PC-9 (cell line): ENCODE results near the gene COMT. TPM values are rescaled to one million over a fixed set of nuclear protein-coding genes. Genes with fewer than 3 reads are reported as not detected.

Source experiments
- BruUV-seq: library from RNA; stranded (reverse); fragments of 400-500 nt; replicated peaks from 2 replicates; lab custom pipeline; 2021; lab: Mats Ljungman, UMichigan
- CTCF ChIA-PET: fragments of 300-600 bp; sonication (Branson Sonifier 250); formaldehyde crosslinking; loops from one replicate; lab custom pipeline; 2022; ENCODE audit warnings: antibody characterized with exemption; lab: Charles Lee
- POLR2A ChIA-PET: fragments of 300-600 bp; sonication (Branson Sonifier 250); formaldehyde crosslinking; loops from one replicate; lab custom pipeline; 2022; ENCODE audit warnings: antibody characterized with exemption; ENCODE audit not compliant: unreplicated experiment; lab: Charles Lee
- DNase-seq, 2 experiments: peaks; one replicate each; pipeline versions ENCODE4 v3.0.0 to v3.0.0-alpha.2; 2015 to 2022; ENCODE audit warnings: mixed read lengths in 1 of 2
- H2AFZ ChIP-seq: fragments of 200-600 bp; sonication (generic); 2 replicates; pipeline ENCODE4 v1.8.1; 2017; ENCODE audit warnings: antibody characterized with exemption
- H3F3A ChIP-seq: fragments of 200-600 bp; sonication (generic); 2 replicates; pipeline ENCODE4 v1.8.1; 2017; ENCODE audit warnings: antibody characterized with exemption, mild to moderate bottlenecking, low read depth; ENCODE audit not compliant: insufficient read depth
- H3K27ac ChIP-seq: fragments of 200-600 bp; sonication (generic); 2 replicates; pipeline ENCODE4 v1.6.1; 2016; ENCODE audit warnings: mixed run types
- H3K27me3 ChIP-seq: fragments of 200-600 bp; sonication (generic); 2 replicates; pipeline ENCODE4 v1.6.1; 2016; ENCODE audit warnings: low read depth, mixed run types; ENCODE audit not compliant: insufficient read depth
- H3K36me3 ChIP-seq: fragments of 200-600 bp; sonication (generic); 2 replicates; pipeline ENCODE4 v1.6.1; 2016; ENCODE audit warnings: low read depth, mixed run types
- H3K4me1 ChIP-seq: fragments of 200-600 bp; sonication (generic); replicated peaks from 2 replicates; pipeline ENCODE4 v1.6.1; 2016; ENCODE audit warnings: mixed run types; ENCODE audit not compliant: insufficient read depth
- H3K4me2 ChIP-seq: fragments of 200-600 bp; sonication (generic); 2 replicates; pipeline ENCODE4 v1.6.1; 2017; ENCODE audit warnings: mixed run types
- H3K4me3 ChIP-seq: fragments of 200-600 bp; sonication (generic); 2 replicates; pipeline ENCODE4 v1.6.1; 2016; ENCODE audit warnings: mixed run types
- H3K79me2 ChIP-seq: fragments of 200-600 bp; sonication (generic); 2 replicates; pipeline ENCODE4 v1.6.1; 2017; ENCODE audit warnings: low read depth, mixed run types
- H3K9me2 ChIP-seq: fragments of 200-600 bp; sonication (generic); 2 replicates; pipeline ENCODE4 v1.8.1; 2017; ENCODE audit warnings: mild to moderate bottlenecking; ENCODE audit not compliant: insufficient read depth
- H3K9me3 ChIP-seq: fragments of 200-600 bp; sonication (generic); 2 replicates; pipeline ENCODE4 v1.8.1; 2016; ENCODE audit warnings: low read depth; ENCODE audit not compliant: insufficient read depth
- H4K20me1 ChIP-seq: fragments of 200-600 bp; sonication (generic); 2 replicates; pipeline ENCODE4 v1.8.1; 2017; ENCODE audit not compliant: insufficient read depth
- EZH2 ChIP-seq: fragments of 200-600 bp; sonication (generic); IDR thresholded peaks from 2 replicates; pipeline ENCODE4 v1.8.0; 2017; ENCODE audit warnings: antibody characterized with exemption, low read depth
- intact Hi-C: fragments of 100-400 bp; cut with micrococcal nuclease; formaldehyde crosslinking; loops from one replicate; pipeline ENCODE4 v1.10.0; 2022; ENCODE audit not compliant: unreplicated experiment
- total RNA-seq: library from RNA; stranded (reverse); gene quantifications from 2 replicates; pipeline ENCODE4 v1.2.3, GENCODE V29; 2021
- TF ChIP-seq, protein P1 (sequence below): fragments of 200-600 bp; sonication (generic); conservative IDR thresholded peaks from 2 replicates; pipeline ENCODE4 v1.6.1; 2017; ENCODE audit warnings: mixed run types, antibody characterized with exemption, mild to moderate bottlenecking, moderate library complexity

The COMT gene
- total RNA-seq, 1 experiment from 2014 or later: 99.9 TPM

DNA sequence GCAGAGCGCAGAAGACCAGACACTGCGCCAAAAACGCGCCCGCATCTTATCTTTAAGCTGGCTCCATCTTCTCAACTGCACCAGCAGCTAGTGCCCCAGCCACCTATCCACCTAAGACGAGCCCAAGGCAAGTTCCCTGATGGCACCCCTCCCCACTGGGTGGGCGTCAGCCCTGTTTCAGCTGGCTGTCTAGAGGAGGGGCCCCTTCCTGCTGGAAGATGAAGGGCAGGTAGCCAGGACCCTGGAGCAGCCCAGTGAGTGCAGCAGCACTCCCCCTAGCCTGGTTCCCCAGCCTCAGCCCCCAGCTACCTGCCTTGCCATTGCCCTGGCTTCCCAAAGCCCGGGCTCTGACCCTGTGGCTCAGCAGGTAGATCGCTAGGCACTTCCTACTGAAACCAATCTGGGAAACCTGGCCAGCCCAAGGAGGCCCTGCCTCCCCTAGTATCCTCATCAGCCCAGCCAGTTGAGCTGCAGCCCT lies 46.8 kb downstream of the COMT start:
- no peak for DNase-seq
- Histone ChIP-seq H3K79me2 (no peaks in the 10 kb centered on the region), H3K4me1 (peaks cover 20% of the 10 kb centered on the region), H3K27ac (no peak overlapping the region), H3K9me2 (no peaks in the 10 kb centered on the region), H3K4me2 (no peak overlapping the region), H3F3A (no peaks in the 10 kb centered on the region), H2AFZ (no peak overlapping the region), H4K20me1 (no peaks in the 10 kb centered on the region; the same call in 1 of the 2 replicates), H3K9me3 (no peaks in the 10 kb centered on the region), H3K36me3 (no peaks in the 10 kb centered on the region), H3K4me3 (no peak overlapping the region), H3K27me3 (no peaks in the 10 kb centered on the region)
- ChIA-PET CTCF (no interaction called here), POLR2A (no interaction called here)
- intact Hi-C loops: loop anchor here (5.0 kb wide), 1 partner anchor 34 kb away; the partner anchor contains the start of gene TANGO2
- TF ChIP-seq, protein P1, sequence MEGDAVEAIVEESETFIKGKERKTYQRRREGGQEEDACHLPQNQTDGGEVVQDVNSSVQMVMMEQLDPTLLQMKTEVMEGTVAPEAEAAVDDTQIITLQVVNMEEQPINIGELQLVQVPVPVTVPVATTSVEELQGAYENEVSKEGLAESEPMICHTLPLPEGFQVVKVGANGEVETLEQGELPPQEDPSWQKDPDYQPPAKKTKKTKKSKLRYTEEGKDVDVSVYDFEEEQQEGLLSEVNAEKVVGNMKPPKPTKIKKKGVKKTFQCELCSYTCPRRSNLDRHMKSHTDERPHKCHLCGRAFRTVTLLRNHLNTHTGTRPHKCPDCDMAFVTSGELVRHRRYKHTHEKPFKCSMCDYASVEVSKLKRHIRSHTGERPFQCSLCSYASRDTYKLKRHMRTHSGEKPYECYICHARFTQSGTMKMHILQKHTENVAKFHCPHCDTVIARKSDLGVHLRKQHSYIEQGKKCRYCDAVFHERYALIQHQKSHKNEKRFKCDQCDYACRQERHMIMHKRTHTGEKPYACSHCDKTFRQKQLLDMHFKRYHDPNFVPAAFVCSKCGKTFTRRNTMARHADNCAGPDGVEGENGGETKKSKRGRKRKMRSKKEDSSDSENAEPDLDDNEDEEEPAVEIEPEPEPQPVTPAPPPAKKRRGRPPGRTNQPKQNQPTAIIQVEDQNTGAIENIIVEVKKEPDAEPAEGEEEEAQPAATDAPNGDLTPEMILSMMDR: no peak
- no peak for TF ChIP-seq EZH2
- no TSS peak for BruUV-seq

DNA sequence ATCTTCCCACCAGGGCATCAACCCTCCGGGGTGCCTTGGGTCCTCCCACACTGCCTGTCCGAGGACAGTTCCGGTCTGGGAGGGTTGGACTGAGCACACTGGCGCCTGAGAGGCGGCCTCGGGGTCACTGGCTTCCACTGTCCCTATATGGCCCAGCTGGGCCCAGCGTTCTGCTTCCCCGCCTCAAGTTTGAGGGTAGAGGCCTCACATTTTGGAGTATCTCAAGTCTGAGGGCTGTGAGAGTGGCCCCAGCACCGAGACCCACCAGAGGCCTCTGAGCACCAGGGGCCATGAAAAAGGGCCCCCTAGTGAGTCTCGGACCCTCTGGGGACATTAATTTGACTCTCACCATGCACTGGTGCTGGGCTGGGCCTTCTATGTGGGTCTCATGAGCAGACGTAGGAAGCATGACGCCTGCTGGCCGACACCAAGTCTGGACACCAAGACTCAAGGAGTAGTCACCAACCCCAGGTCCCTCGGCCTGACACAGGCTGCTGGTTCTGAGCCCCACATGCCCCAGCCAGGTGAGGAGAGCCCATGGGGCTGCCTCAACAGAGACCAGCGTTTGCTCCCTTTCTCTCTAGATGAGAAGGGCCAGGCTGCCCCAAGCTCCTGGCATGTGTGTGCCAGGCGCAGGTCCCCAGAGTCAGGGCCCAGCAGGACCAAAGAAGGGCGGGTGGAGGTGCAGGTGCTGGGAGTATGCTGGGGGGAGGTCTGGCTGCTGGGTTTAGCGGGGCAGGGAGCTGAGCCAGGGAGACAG lies 47.6 kb downstream of the COMT start:
- Histone ChIP-seq H3K4me3 (no peak overlapping the region), H3K27ac (no peak overlapping the region), H2AFZ (no peak overlapping the region), H4K20me1 (no peaks in the 10 kb centered on the region), H3K36me3 (no peaks in the 10 kb centered on the region), H3K9me2 (no peaks in the 10 kb centered on the region), H3F3A (no peaks in the 10 kb centered on the region), H3K9me3 (no peaks in the 10 kb centered on the region), H3K79me2 (no peaks in the 10 kb centered on the region), H3K27me3 (no peaks in the 10 kb centered on the region), H3K4me1 (peaks cover 15% of the 10 kb centered on the region), H3K4me2 (no peak overlapping the region)
- ChIA-PET CTCF (no interaction called here), POLR2A (no interaction called here)
- BruUV-seq: no TSS peak
- TF ChIP-seq, protein P1: no peak
- TF ChIP-seq EZH2: no peak
- intact Hi-C loops: loop anchor here (5.0 kb wide), 1 partner anchor 33 kb away; the partner anchor contains the start of gene TANGO2
- DNase-seq: no peak

DNA sequence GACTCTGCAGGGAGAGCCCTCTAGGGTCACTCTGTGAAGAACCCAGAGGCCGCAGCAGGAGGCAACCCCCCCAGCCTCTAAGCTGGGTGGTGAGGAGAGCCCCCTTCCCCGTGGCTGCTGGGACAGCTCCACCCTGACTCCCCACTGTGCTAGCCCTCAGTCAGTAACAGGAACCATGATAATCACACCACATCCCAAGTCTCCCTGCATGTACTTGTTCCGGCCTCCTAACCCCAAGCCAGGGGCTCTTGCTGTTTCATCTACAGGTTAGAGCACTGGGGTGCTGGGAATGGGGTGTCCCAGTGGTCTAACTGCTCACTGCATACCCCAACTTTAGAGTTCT lies 48.1 kb downstream of the COMT start:
- H3K79me2 ChIP-seq: no peaks in the 10 kb centered on the region
- CTCF ChIA-PET: no interaction called here
- DNase-seq: no peak
- no peak overlapping the region for H2AFZ ChIP-seq
- no peaks in the 10 kb centered on the region for H3K36me3 ChIP-seq
- H3F3A ChIP-seq: no peaks in the 10 kb centered on the region
- no peak overlapping the region for H3K4me3 ChIP-seq
- no peaks in the 10 kb centered on the region for H4K20me1 ChIP-seq
- no peaks in the 10 kb centered on the region for H3K9me3 ChIP-seq
- no peak overlapping the region for H3K27ac ChIP-seq
- intact Hi-C loops: loop anchor here (5.0 kb wide), 1 partner anchor 33 kb away; the partner anchor contains the start of gene TANGO2
- H3K4me1 ChIP-seq: peaks cover 9% of the 10 kb centered on the region
- TF ChIP-seq, protein P1: no peak
- no peak for TF ChIP-seq EZH2
- POLR2A ChIA-PET: no interaction called here
- BruUV-seq: no TSS peak
- no peaks in the 10 kb centered on the region for H3K27me3 ChIP-seq
- no peaks in the 10 kb centered on the region for H3K9me2 ChIP-seq
- H3K4me2 ChIP-seq: no peak overlapping the region
